PC-9 (cell line): Measurements from ENCODE around the gene DSG3. TPM values are rescaled to one million over a fixed set of nuclear protein-coding genes. Genes with fewer than 3 reads are reported as not detected.

ENCODE experiments used
- BruUV-seq: library from RNA; stranded (reverse); fragments of 400-500 nt; replicated peaks from 2 replicates; lab custom pipeline; 2021; lab: Mats Ljungman, UMichigan
- CTCF ChIA-PET: fragments of 300-600 bp; sonication (Branson Sonifier 250); formaldehyde crosslinking; loops from one replicate; lab custom pipeline; 2022; ENCODE audit warnings: antibody characterized with exemption; lab: Charles Lee
- POLR2A ChIA-PET: fragments of 300-600 bp; sonication (Branson Sonifier 250); formaldehyde crosslinking; loops from one replicate; lab custom pipeline; 2022; ENCODE audit warnings: antibody characterized with exemption; ENCODE audit not compliant: unreplicated experiment; lab: Charles Lee
- DNase-seq, 2 experiments: peaks; one replicate each; pipeline versions ENCODE4 v3.0.0 to v3.0.0-alpha.2; 2015 to 2022; ENCODE audit warnings: mixed read lengths in 1 of 2
- H2AFZ ChIP-seq: fragments of 200-600 bp; sonication (generic); 2 replicates; pipeline ENCODE4 v1.8.1; 2017; ENCODE audit warnings: antibody characterized with exemption
- H3F3A ChIP-seq: fragments of 200-600 bp; sonication (generic); 2 replicates; pipeline ENCODE4 v1.8.1; 2017; ENCODE audit warnings: antibody characterized with exemption, mild to moderate bottlenecking, low read depth; ENCODE audit not compliant: insufficient read depth
- H3K27ac ChIP-seq: fragments of 200-600 bp; sonication (generic); 2 replicates; pipeline ENCODE4 v1.6.1; 2016; ENCODE audit warnings: mixed run types
- H3K27me3 ChIP-seq: fragments of 200-600 bp; sonication (generic); 2 replicates; pipeline ENCODE4 v1.6.1; 2016; ENCODE audit warnings: low read depth, mixed run types; ENCODE audit not compliant: insufficient read depth
- H3K36me3 ChIP-seq: fragments of 200-600 bp; sonication (generic); 2 replicates; pipeline ENCODE4 v1.6.1; 2016; ENCODE audit warnings: low read depth, mixed run types
- H3K4me1 ChIP-seq: fragments of 200-600 bp; sonication (generic); replicated peaks from 2 replicates; pipeline ENCODE4 v1.6.1; 2016; ENCODE audit warnings: mixed run types; ENCODE audit not compliant: insufficient read depth
- H3K4me2 ChIP-seq: fragments of 200-600 bp; sonication (generic); 2 replicates; pipeline ENCODE4 v1.6.1; 2017; ENCODE audit warnings: mixed run types
- H3K4me3 ChIP-seq: fragments of 200-600 bp; sonication (generic); 2 replicates; pipeline ENCODE4 v1.6.1; 2016; ENCODE audit warnings: mixed run types
- H3K79me2 ChIP-seq: fragments of 200-600 bp; sonication (generic); 2 replicates; pipeline ENCODE4 v1.6.1; 2017; ENCODE audit warnings: low read depth, mixed run types
- H3K9me2 ChIP-seq: fragments of 200-600 bp; sonication (generic); 2 replicates; pipeline ENCODE4 v1.8.1; 2017; ENCODE audit warnings: mild to moderate bottlenecking; ENCODE audit not compliant: insufficient read depth
- H3K9me3 ChIP-seq: fragments of 200-600 bp; sonication (generic); 2 replicates; pipeline ENCODE4 v1.8.1; 2016; ENCODE audit warnings: low read depth; ENCODE audit not compliant: insufficient read depth
- H4K20me1 ChIP-seq: fragments of 200-600 bp; sonication (generic); 2 replicates; pipeline ENCODE4 v1.8.1; 2017; ENCODE audit not compliant: insufficient read depth
- CTCF ChIP-seq: fragments of 200-600 bp; sonication (generic); conservative IDR thresholded peaks from 2 replicates; pipeline ENCODE4 v1.6.1; 2017; ENCODE audit warnings: mixed run types, antibody characterized with exemption, mild to moderate bottlenecking, moderate library complexity
- EZH2 ChIP-seq: fragments of 200-600 bp; sonication (generic); IDR thresholded peaks from 2 replicates; pipeline ENCODE4 v1.8.0; 2017; ENCODE audit warnings: antibody characterized with exemption, low read depth
- intact Hi-C: fragments of 100-400 bp; cut with micrococcal nuclease; formaldehyde crosslinking; loops from one replicate; pipeline ENCODE4 v1.10.0; 2022; ENCODE audit not compliant: unreplicated experiment
- total RNA-seq: library from RNA; stranded (reverse); gene quantifications from 2 replicates; pipeline ENCODE4 v1.2.3, GENCODE V29; 2021

Gene DSG3
- total RNA-seq, 1 experiment from 2014 or later = 0.13 TPM

- TF ChIP-seq EZH2 (no peak), CTCF (no peak)
- H3K36me3 ChIP-seq = no peaks in the 10 kb centered on the region
- intact Hi-C loops = no loop called here
- no peaks in the 10 kb centered on the region for H3K9me2 ChIP-seq
- no peak for DNase-seq
- H4K20me1 ChIP-seq = no peaks in the 10 kb centered on the region
- H3K4me3 ChIP-seq = no peak overlapping the region
- CTCF ChIA-PET = no interaction called here
- H2AFZ ChIP-seq = no peak overlapping the region
- H3K27ac ChIP-seq = no peak overlapping the region
- no peak overlapping the region for H3K4me2 ChIP-seq
- no peaks in the 10 kb centered on the region for H3K27me3 ChIP-seq
- H3K9me3 ChIP-seq = no peaks in the 10 kb centered on the region
- H3K79me2 ChIP-seq = no peaks in the 10 kb centered on the region
- H3F3A ChIP-seq = no peaks in the 10 kb centered on the region
- no peaks in the 10 kb centered on the region for H3K4me1 ChIP-seq
- no TSS peak for BruUV-seq
- POLR2A ChIA-PET = no interaction called here
Measured at GRCh38 chr18:31444142-31444541, 3.4 kb upstream of the DSG3 start.

GRCh38 chr18:31445908-31446307 lies 1.6 kb upstream of the DSG3 start:
- intact Hi-C loops = no loop called here
- Histone ChIP-seq H3K4me1 (no peaks in the 10 kb centered on the region), H3K79me2 (no peaks in the 10 kb centered on the region), H3K4me3 (no peak overlapping the region), H3K27me3 (no peaks in the 10 kb centered on the region), H2AFZ (no peak overlapping the region), H3K36me3 (no peaks in the 10 kb centered on the region), H3F3A (no peaks in the 10 kb centered on the region), H4K20me1 (no peaks in the 10 kb centered on the region), H3K9me3 (no peaks in the 10 kb centered on the region), H3K4me2 (no peak overlapping the region), H3K27ac (no peak overlapping the region), H3K9me2 (no peaks in the 10 kb centered on the region)
- CTCF ChIA-PET = no interaction called here
- no peak for TF ChIP-seq EZH2
- TF ChIP-seq CTCF = no peak
- no TSS peak for BruUV-seq
- DNase-seq = no peak
- POLR2A ChIA-PET = no interaction called here

- H3K36me3 ChIP-seq = no peaks in the 10 kb centered on the region
- CTCF ChIA-PET = no interaction called here
- H4K20me1 ChIP-seq = no peaks in the 10 kb centered on the region
- no peaks in the 10 kb centered on the region for H3K27me3 ChIP-seq
- intact Hi-C loops = no loop called here
- no peak overlapping the region for H2AFZ ChIP-seq
- TF ChIP-seq CTCF (no peak), EZH2 (no peak)
- BruUV-seq = no TSS peak
- DNase-seq = no peak
- H3K27ac ChIP-seq = no peak overlapping the region
- no peaks in the 10 kb centered on the region for H3F3A ChIP-seq
- POLR2A ChIA-PET = no interaction called here
- no peaks in the 10 kb centered on the region for H3K79me2 ChIP-seq
- no peak overlapping the region for H3K4me3 ChIP-seq
- no peak overlapping the region for H3K4me2 ChIP-seq
- H3K9me2 ChIP-seq = no peaks in the 10 kb centered on the region
- no peaks in the 10 kb centered on the region for H3K4me1 ChIP-seq
- no peaks in the 10 kb centered on the region for H3K9me3 ChIP-seq
Measured at GRCh38 chr18:31446854-31447253, 687 bp upstream of the DSG3 start.
